Right lobe of liver (tissue), 6 donors: ENCODE measurements around the gene CRYBB1. TPM values are rescaled to one million over a fixed set of nuclear protein-coding genes. Genes with fewer than 3 reads are reported as not detected.

Experiments
- ATAC-seq, 4 donors: fragments of 200-7000 bp; cut with Tn5 transposase; one replicate each; pipeline ENCODE4 v1.9.1; 2020; ENCODE audit warnings: mild to moderate bottlenecking in 4 of 4, moderate library complexity in 4 of 4
- DNase-seq, 3 donors: peaks; one replicate each; pipeline ENCODE4 v3.0.0-alpha.2; 2020
- H3K27ac ChIP-seq, 3 donors: fragments of 200-600 bp; one replicate each; pipeline ENCODE4 v1.8.0; 2022
- H3K27me3 ChIP-seq, 2 donors: fragments of 200-600 bp; one replicate each; pipeline ENCODE4 v1.8.0; 2022
- H3K36me3 ChIP-seq, 4 donors: fragments of 200-600 bp; sonication (generic) in 1 of 4; one replicate each; pipeline versions ENCODE4 v1.5.1 to v1.8.0; 2017 to 2022; ENCODE audit warnings: control low read depth in 1 of 4
- H3K4me1 ChIP-seq, 4 donors: fragments of 200-600 bp; sonication (generic) in 1 of 4; one replicate each; pipeline versions ENCODE4 v1.5.1 to v1.8.0; 2017 to 2022; ENCODE audit warnings: control low read depth in 1 of 4
- H3K4me3 ChIP-seq, 3 donors: fragments of 200-600 bp; one replicate each; pipeline ENCODE4 v1.8.0; 2022
- H3K9me3 ChIP-seq, 4 donors: fragments of 200-600 bp; sonication (generic) in 1 of 4; one replicate each; pipeline versions ENCODE4 v1.5.1 to v1.8.0; 2017 to 2022; ENCODE audit warnings: control low read depth in 1 of 4
- CTCF ChIP-seq, 4 donors: fragments of 200-600 bp in 3 of 4; fragments of 450-650 bp in 1 of 4; IDR thresholded peaks; one replicate each; pipeline versions ENCODE4 v1.5.1 to v1.8.0; 2016 to 2022; ENCODE audit warnings: antibody characterized with exemption in 4 of 4, mild to moderate bottlenecking in 2 of 4
- POLR2A ChIP-seq: fragments of 450-650 bp; IDR thresholded peaks from one replicate; pipeline ENCODE4 v1.6.1; 2017; ENCODE audit warnings: antibody characterized with exemption, mild to moderate bottlenecking
- WGBS: methylation state at CpG from one replicate; pipeline ENCODE4 v1.1.6; 2018; ENCODE audit warnings: low coverage, low lambda C conversion rate; ENCODE audit not compliant: insufficient coverage; ENCODE audit errors: missing lambda C conversion rate; 5-methylcytosine and 5-hydroxymethylcytosine counted together
- intact Hi-C, 2 donors: fragments of 100-400 bp; cut with DNase I; formaldehyde crosslinking; loops; one replicate each; pipeline versions ENCODE4 v1.11.2 to v1.14.1; 2022
- total RNA-seq, 6 experiments: library from RNA; depleted of rRNA in 2 of 6; stranded (reverse); fragments of >200 nt in 2 of 6; fragmentation: NEBNext Ultra II Directional in 3 of 6; extraction: Animal tissue kit (Norgen Biotek cat#: 25700) in 3 of 6; gene quantifications; one replicate each; pipeline versions ENCODE4 v1.1.0 to v1.2.4, GENCODE V29; 2016 to 2023
- donor health status: DM: no; HTN: yes; CAD: no.
- donor health status: DM: no; HTN: no; CAD: no.
- donor health status: DM: no; HTN: no; CAD: no.
- donor health status: DM: no; HTN: yes; CAD: no.
- donor health status: DM: no; HTN: yes; CAD: no.

CRYBB1 gene
- total RNA-seq, 6 experiments from 2014 or later: 0.53 to 0.59 TPM; not detected in 4

GRCh38 chr22:26662160-26662559, 44.3 kb upstream of the CRYBB1 start:
- no peak for DNase-seq
- Histone ChIP-seq H3K36me3 (no peaks in the 10 kb centered on the region), H3K4me3 (no peak overlapping the region), H3K27ac (no peak overlapping the region), H3K27me3 (peaks cover 9 to 20% of the 10 kb centered on the region in 2 donors), H3K9me3 (no peaks in the 10 kb centered on the region), H3K4me1 (peaks cover 0 to 5% (median 0%) of the 10 kb centered on the region in 4 donors)
- 54% methylated on average over 2 of the region's 2 CpGs for WGBS
- no peak for TF ChIP-seq CTCF (IDR thresholded peaks at IDR 0.05)
- TF ChIP-seq POLR2A: no peak
- intact Hi-C loops: loop anchor here in 1 of 2 donors (10.0 kb wide), 1 partner anchor 297 kb away; no protein-coding TSS in a partner anchor
- ATAC-seq: no peak

DNA sequence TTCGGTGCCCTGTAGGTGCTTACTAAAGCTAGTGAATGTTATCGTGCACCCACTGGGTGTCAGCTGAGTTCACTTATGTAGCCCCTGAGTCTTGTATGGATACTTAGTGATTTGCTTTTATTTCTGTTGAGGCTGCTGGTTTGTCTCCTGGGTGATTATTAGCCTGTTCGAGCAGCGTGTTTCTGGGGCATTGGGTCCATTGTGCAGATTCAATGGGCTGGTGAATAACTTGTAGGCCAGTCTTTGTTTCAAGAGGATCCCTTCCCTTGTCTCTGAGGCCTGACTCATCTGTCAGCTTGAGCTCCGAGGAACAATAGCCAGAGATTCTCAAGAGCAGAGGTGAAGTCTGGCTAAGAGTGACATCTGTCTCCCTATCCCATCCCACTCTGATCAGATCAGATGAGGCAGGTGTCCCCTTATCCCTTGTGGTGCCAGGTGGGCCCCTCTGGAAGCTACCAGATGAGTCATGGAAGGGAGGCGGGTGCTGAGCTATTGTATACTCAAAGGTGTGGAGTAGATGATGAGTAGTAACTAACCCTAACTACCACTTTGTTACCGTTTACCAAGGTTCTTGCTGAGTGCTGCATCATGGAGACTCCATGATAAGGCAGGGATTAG, 43.2 kb upstream of the CRYBB1 start:
- H3K27me3 ChIP-seq: peaks cover 9 to 25% of the 10 kb centered on the region in 2 donors
- H3K36me3 ChIP-seq: no peaks in the 10 kb centered on the region
- TF ChIP-seq POLR2A: no peak
- TF ChIP-seq CTCF (IDR thresholded peaks at IDR 0.05): no peak

DNA sequence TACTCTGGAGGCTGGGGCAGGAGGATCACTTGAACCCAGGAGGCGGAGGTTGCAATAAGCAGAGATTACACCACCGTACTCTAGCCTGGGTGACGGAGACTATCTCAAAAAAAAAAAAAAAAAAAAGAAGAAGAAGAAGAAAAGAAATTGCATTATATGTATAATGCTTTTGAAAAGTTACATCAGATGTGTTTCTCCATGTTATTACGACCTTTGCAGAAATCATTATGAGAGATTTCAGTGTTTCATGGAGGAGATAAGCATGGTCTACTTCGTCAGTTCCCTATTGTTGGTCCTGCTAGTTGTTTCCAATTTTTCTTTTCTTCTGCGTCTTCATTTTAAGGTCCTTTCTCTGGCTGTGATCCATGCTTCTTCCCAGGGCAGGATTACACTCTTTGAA, 42.5 kb upstream of the CRYBB1 start:
- ATAC-seq: no peak

More for the DNA sequence above, 43.2 kb upstream of the CRYBB1 start:
- Histone ChIP-seq H3K4me1 (peaks cover 0 to 5% (median 0%) of the 10 kb centered on the region in 4 donors), H3K9me3 (no peaks in the 10 kb centered on the region), H3K4me3 (no peak overlapping the region), H3K27ac (no peak overlapping the region)
- no peak for ATAC-seq
- intact Hi-C loops: loop anchor here in 1 of 2 donors (10.0 kb wide), 1 partner anchor 296 kb away; no protein-coding TSS in a partner anchor
- WGBS: 56% methylated on average over 4 of the region's 7 CpGs
- DNase-seq: no peak

More for the DNA sequence above, 42.5 kb upstream of the CRYBB1 start:
- intact Hi-C loops: loop anchor here in 1 of 2 donors (10.0 kb wide), 1 partner anchor 296 kb away; no protein-coding TSS in a partner anchor
- Histone ChIP-seq H3K36me3 (no peaks in the 10 kb centered on the region), H3K27ac (no peak overlapping the region), H3K4me3 (no peak overlapping the region), H3K4me1 (peaks cover 0 to 5% (median 0%) of the 10 kb centered on the region in 4 donors), H3K27me3 (peaks cover 9 to 25% of the 10 kb centered on the region in 2 donors), H3K9me3 (no peaks in the 10 kb centered on the region)
- DNase-seq: no peak
- TF ChIP-seq CTCF (IDR thresholded peaks at IDR 0.05): no peak
- TF ChIP-seq POLR2A: no peak
- WGBS: 48% methylated on average over 5 of the region's 6 CpGs
